Nephron (organoid): ENCODE results near the gene SNRNP25.
"Not testable (repeated sequence)": the region's sequence is repeated elsewhere in the genome, so short reads cannot be mapped to it uniquely, and the experiment has no call there.

Source experiments
- H3K27ac Mint-ChIP-seq, 3 experiments: 2 replicates each; pipeline ENCODE4 v1.8.0; 2020; ENCODE audit warnings: mixed read lengths in 3 of 3, mild to moderate bottlenecking in 2 of 3, moderate library complexity in 1 of 3
- H3K27me3 Mint-ChIP-seq: 2 replicates; pipeline ENCODE4 v1.8.0; 2021; ENCODE audit warnings: low read depth, mild to moderate bottlenecking, moderate library complexity, mixed read lengths
- H3K36me3 Mint-ChIP-seq: 2 replicates; pipeline ENCODE4 v1.8.0; 2020; ENCODE audit warnings: low read depth, mixed read lengths
- H3K4me1 Mint-ChIP-seq: 2 replicates; pipeline ENCODE4 v1.8.0; 2020; ENCODE audit warnings: mixed read lengths
- H3K4me3 Mint-ChIP-seq, 3 experiments: 2 replicates each; pipeline ENCODE4 v1.8.0; 2020; ENCODE audit warnings: mild to moderate bottlenecking in 3 of 3, mixed read lengths in 3 of 3, moderate library complexity in 2 of 3
- H3K9me3 Mint-ChIP-seq: 2 replicates; pipeline ENCODE4 v1.8.0; 2020; ENCODE audit warnings: mixed read lengths
- CTCF ChIP-seq, 3 experiments: fragments of 200-600 bp; sonication (generic); IDR thresholded peaks; one replicate each; pipeline ENCODE4 v1.5.0; 2021; ENCODE audit warnings: antibody characterized with exemption in 3 of 3; ENCODE audit not compliant: unreplicated experiment in 3 of 3

Gene SNRNP25

DNA sequence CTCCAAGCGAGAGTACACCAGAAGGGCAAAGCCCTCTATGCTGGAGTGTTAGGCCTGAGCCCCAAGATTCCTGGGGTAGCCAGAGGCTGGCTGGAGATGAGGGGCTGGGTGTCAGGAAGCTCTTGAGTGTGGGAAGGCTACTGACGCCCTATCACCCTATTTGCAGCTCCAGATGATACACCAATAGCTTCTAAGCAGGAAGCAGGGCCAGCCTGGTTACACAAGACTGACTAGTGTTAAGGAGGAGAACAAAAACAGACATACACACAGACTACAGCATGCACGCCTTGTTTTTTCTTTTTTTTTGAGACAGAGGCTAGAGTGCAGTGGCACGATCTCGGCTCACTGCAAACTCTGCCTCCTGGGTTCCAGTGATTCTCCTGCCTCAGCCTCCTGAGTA lies 16.1 kb upstream of the SNRNP25 start:
- no peaks in the 10 kb centered on the region for H3K27me3 Mint-ChIP-seq
- no peak overlapping the region for H3K4me3 Mint-ChIP-seq
- H3K27ac Mint-ChIP-seq = no peak overlapping the region
- H3K4me1 Mint-ChIP-seq = peaks cover 7% of the 10 kb centered on the region
- H3K9me3 Mint-ChIP-seq = no peaks in the 10 kb centered on the region
- H3K36me3 Mint-ChIP-seq = peaks cover 12% of the 10 kb centered on the region
- no peak for TF ChIP-seq CTCF (IDR thresholded peaks at IDR 0.05; ENCODE audit: unreplicated experiment in 3 of 3)

DNA sequence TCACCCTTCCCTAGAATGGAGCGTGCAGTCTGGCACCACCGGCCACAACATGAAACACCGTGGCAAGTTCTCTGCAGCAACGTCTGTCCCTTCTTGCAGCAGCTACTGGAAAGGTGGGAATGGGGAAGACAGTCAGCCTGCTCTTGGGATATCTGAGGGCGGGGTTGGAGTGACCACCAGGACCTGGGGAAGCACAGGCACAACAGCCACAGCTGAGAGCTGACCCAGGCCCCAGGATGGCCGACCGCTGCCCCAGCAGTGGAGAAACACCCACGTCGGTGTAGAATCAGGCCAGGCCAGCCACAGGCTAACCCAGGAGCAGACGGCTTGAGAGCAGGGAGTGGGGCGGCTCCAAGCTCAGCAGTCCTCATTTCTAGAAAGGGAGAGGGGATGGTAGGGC lies 15.4 kb upstream of the SNRNP25 start:
- not testable (repeated sequence) for H3K4me3 Mint-ChIP-seq, H3K4me1 Mint-ChIP-seq, H3K9me3 Mint-ChIP-seq, H3K27ac Mint-ChIP-seq, H3K27me3 Mint-ChIP-seq
- peaks cover 19% of the 10 kb centered on the region for H3K36me3 Mint-ChIP-seq

DNA sequence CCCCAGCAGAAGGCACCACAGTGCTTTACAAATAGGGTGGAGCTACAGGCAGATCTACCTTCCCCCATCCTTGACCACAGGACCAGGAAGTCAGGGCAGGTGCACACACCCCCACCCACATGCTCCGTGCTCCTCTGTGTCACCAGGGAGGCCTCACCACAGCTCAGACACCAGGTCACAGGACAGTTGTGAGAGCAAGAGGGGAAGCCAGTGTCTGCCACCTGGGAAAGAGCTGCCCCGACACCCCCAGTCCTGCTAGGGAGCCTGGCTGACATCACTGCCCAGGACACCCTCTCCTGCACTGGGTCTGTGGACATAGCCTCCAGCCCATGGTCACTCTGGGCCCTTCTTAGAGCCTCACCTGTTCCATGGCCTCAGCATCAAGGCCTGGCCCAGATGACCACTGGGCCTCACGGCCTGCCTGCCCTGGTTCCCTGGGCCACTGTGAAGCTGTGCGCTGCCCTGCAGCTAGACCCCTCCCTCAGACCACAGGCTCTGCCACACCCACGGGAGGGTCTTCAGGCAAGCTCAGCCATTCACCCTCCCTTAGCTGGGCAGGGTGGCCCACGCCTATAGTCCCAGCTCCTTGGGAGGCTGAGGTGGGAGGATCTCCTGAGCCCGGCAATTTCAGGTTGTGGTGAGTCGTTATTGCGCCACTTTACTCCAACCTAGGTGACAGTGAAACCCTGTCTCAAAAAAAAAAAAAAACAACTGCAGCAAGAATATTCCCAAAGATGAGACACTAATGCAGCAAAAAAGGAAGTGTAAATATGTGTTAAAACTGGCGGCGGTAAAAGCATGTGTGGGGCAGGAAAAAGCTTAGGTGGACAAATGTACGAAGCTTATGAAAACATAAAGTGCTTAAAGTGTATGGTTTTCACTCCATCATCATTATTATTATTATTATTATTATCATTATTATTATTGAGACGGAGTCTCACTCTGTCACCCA lies 14.4 kb upstream of the SNRNP25 start:
- peaks cover 27% of the 10 kb centered on the region for H3K36me3 Mint-ChIP-seq
- H3K27ac Mint-ChIP-seq = no peak overlapping the region
- TF ChIP-seq CTCF (IDR thresholded peaks at IDR 0.05; ENCODE audit: unreplicated experiment in 3 of 3) = no peak
- no peaks in the 10 kb centered on the region for H3K9me3 Mint-ChIP-seq
- no peak overlapping the region for H3K4me3 Mint-ChIP-seq
- H3K27me3 Mint-ChIP-seq = no peaks in the 10 kb centered on the region
- peaks cover 6% of the 10 kb centered on the region for H3K4me1 Mint-ChIP-seq

DNA sequence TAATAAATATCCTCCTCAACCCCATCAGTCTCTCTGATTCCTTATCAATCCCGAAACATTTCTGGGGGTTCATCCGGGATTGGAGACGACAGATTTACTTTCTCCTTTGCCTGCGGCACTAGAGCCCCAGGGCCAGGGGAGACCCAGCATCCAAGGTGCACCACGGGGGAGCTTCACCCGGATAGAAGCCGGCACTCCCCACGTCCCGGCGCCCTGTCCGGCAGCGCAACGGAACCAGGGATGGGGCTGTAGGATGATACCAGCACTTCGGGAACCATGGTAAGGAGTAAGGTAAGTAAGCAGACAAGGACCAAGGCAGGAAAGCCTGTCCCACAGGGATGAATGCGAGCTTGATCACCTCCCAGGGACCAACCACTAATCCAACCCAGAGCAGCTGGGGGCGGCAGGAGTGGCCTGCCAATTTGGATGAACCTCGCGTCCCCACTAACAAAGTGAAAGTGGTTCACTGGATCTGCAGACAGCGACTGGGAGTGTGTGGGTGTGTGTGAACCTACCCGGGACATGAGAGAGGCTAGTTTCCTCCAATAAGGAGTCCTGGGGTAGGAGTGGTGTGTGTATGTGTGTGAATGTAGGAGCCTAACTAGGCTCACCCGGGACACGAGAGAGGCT lies 12.1 kb upstream of the SNRNP25 start:
- Mint-ChIP-seq H3K4me3 (no peak overlapping the region), H3K4me1 (no peaks in the 10 kb centered on the region), H3K27ac (no peak overlapping the region), H3K27me3 (no peaks in the 10 kb centered on the region), H3K36me3 (peaks cover 47% of the 10 kb centered on the region), H3K9me3 (no peaks in the 10 kb centered on the region)
- no peak for TF ChIP-seq CTCF (IDR thresholded peaks at IDR 0.05; ENCODE audit: unreplicated experiment in 3 of 3)

- no peaks in the 10 kb centered on the region for H3K4me1 Mint-ChIP-seq
- no peak for TF ChIP-seq CTCF (IDR thresholded peaks at IDR 0.05; ENCODE audit: unreplicated experiment in 3 of 3)
- H3K4me3 Mint-ChIP-seq = no peak overlapping the region
- H3K36me3 Mint-ChIP-seq = peaks cover 52% of the 10 kb centered on the region
- no peaks in the 10 kb centered on the region for H3K27me3 Mint-ChIP-seq
- H3K27ac Mint-ChIP-seq = no peak overlapping the region
- H3K9me3 Mint-ChIP-seq = no peaks in the 10 kb centered on the region
These were observed 11.6 kb upstream of the SNRNP25 start for GRCh38 chr16:42069-42457.

- H3K27ac Mint-ChIP-seq = no peak overlapping the region
- no peaks in the 10 kb centered on the region for H3K27me3 Mint-ChIP-seq
- H3K4me1 Mint-ChIP-seq = no peaks in the 10 kb centered on the region
- no peak for TF ChIP-seq CTCF (IDR thresholded peaks at IDR 0.05; ENCODE audit: unreplicated experiment in 3 of 3)
- no peak overlapping the region for H3K4me3 Mint-ChIP-seq
- peaks cover 56% of the 10 kb centered on the region for H3K36me3 Mint-ChIP-seq
- H3K9me3 Mint-ChIP-seq = no peaks in the 10 kb centered on the region
These were observed 10.9 kb upstream of the SNRNP25 start for GRCh38 chr16:42691-43090.
